ENCODE measurements around the gene GRAMD1A.

GRAMD1A gene

DNA sequence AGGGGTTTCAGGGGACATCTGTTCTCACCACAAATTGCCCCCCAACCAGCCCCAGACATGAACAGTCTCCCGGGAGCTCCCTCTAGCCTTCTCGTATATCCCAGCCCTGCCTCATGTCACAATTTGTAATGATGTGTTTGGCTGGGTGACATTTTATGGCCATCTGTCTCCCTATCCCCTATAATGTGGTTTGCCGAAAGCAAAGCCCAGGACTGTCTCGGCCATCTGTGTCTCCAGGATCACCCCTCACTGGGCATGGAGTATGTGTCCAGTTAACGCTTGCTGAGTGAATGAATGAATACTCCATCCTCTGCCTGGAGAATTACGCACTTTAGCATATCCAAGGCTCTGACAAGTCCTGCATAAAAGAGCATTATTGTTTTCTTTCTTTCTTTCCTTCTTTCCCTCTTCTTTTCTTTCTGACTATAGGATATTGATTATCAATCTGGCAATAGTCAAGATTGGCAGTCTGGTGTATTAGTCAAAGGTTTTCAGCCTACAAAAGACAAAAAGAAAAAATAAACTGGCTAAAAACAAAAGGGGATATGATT lies 56.5 kb downstream of the GRAMD1A start:
- no peak for DNase-seq

DNA sequence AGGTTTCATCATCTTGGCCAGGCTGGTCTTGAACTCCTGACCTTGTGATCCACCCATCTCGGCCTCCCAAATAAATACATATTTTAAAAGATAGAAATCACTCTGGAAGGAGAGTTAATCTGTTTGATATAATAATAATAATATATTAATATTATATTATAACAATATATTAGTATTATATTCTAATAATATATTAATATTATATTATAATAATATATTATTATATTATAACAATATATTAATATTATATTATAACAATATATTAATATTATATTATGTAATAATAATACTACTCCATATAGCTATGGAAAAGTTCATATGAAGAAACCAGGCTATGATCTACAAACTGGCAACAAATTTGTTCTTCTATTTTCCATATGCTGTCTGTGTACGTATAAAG lies 58.2 kb downstream of the GRAMD1A start:
- no peak for DNase-seq

DNA sequence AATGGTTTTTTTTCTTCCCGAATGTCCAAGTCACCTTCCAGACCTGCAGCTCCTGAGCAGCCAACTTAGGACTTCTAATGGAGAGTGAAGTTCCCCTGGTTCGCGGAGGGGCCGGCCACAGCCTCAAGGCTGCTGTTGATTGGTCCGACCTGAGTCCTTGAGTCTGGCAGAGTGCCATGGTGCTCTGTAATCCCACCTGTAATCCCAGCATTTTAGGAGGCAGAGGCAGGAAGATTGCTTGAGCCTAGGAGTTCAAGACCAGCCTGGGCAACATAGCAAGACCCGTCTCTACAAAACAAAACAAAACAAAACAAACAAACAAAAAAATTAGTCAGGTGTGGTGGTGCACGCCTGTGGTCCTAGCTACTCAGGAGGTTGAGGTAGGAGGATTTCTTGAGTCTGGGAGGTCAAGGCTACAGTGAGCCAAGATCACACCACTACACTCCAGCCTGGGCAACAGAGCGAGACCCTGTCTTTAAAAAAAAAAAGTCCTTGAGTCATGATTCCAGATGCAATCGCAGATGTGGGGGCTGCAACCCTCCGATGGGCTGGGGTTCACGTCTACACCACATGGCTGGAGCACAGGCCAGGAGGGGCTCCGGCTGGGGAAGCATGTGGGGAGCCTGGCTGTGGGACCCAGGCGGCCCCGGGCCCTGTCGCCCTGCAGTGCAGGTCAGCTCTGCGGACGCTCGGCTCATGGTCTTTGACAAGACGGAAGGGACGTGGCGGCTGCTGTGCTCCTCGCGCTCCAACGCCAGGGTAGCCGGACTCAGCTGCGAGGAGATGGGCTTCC lies 59.1 kb downstream of the GRAMD1A start:
- no peak for DNase-seq

DNA sequence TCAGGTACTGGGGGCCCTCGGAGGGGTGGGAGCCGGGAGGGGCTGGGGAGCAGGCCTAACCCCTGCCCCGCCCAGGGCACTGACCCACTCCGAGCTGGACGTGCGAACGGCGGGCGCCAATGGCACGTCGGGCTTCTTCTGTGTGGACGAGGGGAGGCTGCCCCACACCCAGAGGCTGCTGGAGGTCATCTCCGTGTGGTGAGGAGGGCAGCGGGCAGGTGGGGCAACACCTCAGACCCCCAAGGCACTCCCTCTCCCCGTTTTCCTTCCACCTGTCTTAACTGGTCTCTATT lies 59.6 kb downstream of the GRAMD1A start:
- DNase-seq = no peak

DNA sequence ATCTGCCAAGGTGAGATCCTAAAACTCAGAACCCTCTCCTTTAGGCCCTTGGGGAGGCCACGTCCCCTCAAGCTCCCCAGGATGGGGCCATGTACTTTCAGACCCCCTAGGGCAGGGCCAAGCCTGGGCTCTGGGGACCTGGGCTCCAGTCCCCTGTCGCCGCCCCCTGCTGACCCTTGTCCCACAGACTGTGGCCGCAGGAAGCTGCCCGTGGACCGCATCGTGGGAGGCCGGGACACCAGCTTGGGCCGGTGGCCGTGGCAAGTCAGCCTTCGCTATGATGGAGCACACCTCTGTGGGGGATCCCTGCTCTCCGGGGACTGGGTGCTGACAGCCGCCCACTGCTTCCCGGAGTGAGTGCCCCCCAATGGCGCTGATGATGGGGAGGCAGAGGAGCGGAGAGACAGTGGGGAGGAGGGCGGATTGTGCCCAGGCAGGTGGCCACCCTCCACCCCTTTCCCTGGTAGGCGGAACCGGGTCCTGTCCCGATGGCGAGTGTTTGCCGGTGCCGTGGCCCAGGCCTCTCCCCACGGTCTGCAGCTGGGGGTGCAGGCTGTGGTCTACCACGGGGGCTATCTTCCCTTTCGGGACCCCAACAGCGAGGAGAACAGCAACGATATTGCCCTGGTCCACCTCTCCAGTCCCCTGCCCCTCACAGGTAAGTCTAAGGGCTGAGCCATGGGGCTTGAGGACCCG lies 60.2 kb downstream of the GRAMD1A start:
- no peak for DNase-seq

DNA sequence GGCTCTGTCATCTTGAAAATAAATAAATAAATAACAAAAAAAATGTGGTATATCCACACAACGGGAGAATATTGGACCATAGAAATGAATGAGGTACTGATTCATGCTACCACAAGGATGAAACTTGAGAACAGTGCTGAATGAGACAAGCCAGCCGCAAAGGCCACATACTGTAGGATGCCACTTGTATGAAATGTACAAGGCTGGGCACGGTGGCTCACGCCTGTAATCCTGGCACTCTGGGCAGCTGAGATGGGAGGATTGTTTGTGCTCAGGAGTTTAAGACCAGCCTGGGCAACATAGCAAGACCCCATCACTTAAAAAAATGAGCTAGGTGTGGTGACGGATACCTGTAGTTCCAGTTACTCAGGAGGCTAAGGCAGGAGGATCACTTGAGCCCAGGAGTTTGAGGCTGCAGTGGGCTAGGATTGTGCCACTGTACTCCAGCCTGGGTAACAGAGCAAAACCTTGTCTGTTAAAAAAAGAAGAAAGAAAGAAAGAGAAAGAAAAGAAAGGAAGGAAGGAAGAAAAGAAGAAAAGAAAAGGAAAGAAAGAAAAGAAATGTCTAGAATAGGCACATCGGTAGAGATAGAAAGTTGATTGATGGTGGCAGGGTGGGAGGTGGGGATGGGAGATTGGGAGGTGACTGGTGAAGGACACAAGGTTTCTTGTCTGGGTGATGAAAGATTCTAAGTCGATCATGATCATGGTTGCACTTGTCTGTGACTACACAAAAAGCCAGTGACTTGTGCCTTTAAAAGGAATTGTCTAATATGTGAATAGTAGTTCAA lies 61.7 kb downstream of the GRAMD1A start:
- no peak for DNase-seq

DNA sequence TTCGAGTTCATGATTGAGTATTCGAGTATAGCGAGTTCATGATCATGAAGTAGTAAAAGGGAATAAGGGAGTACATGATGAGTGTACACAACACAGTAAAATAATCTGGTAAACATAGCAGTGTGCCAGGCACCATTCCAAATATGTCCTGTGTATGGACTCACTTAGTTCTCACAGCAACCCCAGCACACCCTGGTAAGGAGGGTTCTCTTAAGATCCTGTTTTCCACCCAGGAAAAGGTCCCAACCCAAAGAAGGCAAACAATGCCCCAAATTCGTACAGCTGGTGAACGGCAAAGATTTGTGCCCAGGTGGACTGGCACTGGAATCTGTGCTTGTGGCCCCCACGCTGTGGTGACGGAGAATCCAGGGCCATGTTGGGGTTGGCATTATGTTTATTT lies 62.8 kb downstream of the GRAMD1A start:
- DNase-seq = no peak

DNA sequence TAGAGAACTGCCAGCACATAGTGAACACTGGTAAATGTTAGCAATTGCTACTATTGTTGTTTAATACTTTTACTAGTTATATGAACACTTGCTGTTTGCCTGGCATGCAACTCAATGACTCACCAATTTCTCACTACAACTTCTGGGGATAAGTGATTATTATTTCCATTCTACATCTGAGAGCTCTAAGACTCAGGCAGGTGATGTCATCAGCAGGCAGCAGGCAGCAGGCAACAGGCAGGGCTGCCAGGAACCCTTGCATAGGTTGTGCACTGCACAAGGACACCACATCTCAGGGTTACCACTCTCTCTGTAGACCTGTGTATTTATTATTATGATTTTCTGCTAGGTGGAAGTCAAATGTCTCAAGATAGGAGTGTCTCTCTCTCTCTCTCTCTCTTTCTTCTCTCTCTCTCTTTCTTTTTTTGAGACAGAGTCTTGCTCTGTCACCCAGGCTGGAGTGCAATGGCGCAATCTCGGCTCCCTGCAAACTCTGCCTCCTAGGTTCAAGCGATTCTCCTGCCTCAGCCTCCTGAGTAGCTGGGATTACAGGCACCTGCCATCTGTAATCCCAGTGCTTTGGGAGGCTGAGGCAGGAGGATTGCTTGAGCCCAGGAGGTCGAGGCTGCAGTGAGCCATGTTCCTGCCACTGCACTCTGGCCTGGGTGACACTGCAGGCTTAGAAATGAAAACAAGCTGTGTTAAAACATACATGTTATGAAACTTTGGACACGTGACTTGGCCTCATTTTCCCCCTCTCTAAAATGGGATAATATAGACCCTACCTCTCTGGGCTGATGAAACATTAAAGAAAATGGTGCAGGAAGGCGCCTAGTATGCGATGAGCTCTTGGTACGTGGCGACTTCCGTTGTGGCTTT lies 64.1 kb downstream of the GRAMD1A start:
- no peak for DNase-seq

DNA sequence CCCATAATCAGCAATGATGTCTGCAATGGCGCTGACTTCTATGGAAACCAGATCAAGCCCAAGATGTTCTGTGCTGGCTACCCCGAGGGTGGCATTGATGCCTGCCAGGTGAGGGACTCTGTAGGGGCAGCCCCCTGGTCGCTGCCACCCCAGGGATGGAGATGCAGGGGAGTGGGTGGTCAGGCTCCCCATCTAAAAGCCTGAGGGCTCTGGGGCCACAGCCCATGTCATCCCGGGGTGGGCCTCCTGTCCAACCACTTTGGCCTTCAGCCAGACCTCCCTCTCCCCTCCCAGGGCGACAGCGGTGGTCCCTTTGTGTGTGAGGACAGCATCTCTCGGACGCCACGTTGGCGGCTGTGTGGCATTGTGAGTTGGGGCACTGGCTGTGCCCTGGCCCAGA lies 65.5 kb downstream of the GRAMD1A start:
- no peak for DNase-seq

DNA sequence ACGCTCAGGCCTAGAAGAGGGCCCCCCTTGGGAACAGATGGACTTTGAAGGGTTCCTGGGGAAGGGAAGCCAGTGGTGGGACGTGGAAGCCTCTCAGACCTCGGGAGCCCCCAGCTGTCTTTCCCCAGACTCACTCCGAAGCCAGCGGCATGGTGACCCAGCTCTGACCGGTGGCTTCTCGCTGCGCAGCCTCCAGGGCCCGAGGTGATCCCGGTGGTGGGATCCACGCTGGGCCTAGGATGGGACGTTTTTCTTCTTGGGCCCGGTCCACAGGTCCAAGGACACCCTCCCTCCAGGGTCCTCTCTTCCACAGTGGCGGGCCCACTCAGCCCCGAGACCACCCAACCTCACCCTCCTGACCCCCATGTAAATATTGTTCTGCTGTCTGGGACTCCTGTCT lies 66.0 kb downstream of the GRAMD1A start:
- no peak for DNase-seq

DNA sequence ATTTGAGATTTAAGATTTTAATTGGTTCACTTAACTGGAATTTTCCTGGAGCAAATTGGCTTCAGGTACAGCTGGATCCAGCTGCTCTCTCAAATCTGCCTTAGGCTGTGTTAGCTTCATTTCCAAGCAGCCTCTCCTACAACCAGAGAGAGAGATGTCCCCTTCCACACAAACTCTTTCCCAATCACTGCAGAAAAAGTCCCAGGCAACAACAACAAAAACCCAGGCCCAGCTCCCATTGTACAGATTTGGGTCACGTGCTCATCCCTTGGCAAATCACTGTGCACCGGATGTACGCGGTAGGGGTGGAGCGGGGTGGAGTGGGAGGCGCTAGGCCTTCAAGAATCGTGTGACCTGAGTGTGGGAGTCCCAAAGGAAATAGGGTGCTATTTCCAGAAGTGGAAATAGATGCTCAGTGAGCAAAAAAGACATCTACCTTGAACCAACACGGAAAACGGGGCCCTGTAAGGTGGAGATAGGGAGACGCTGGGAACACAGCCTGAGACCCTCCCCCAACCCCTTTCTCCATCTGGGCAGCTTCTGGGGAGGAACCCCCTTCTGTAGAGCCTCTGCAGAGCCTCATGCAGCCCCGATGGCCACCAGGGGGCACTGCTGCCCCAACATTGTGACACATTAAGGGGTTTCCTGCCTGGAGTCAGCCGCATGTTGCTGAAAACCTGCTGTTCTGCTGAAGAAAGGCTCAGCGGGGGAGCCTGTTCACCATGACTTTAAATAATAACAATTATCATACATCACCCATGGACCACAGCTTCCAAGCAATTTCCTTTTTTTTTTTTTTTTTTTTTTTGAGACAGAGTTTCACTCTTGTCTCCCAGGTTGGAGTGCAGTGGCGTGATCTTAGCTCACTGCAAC lies 66.8 kb downstream of the GRAMD1A start:
- DNase-seq = peak; percentile 81

DNA sequence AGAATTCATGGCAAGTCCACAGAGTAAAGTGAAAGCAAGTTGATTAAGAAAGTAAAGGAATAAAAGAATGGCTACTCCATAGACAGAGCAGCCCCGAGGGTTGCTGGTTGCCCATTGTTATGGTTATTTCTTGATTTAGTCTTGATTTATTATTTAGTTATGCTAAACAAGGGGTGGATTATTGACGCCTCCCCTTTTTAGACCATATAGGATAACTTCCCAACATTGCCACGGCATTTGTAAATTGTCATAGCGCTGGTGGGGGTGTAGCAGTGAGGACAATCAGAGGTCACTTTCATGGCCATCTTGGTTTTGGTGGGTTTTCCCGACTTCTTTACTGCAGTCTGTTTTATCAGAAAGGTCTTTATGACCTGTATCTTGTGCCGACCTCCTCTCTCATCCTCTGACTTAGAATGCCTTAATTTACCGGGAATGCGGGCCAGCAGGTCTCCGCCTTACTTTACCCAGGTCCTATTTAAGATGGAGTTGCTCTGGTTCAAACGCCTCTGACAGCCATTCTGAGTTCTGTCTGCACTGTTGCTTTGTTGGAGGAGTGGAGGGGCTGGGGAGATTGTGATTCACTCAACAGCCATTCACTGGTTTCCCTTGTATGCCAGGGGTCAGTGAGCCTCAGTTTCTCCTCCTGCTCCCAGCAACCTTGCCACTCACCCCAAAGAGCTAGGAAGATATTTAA lies 69.0 kb downstream of the GRAMD1A start:
- no peak for DNase-seq

DNA sequence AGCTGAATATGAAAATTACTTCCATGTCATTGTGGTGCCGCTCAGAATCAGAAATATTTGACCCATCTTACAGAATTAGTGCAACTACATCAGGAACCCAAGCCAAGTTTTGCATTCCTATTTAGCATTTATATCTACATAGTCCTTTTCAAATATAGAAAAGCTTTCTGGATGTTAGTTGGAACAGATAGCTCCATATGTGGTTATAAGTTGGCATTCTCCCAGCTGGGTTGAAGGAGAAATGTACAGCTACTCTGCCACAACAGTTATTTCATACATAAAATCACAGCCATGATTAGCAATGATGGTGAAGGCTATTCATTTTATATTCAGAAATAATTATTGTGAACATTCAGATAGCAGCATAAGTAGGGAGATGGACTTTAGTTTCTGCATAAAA lies 69.6 kb downstream of the GRAMD1A start:
- DNase-seq = no peak

DNA sequence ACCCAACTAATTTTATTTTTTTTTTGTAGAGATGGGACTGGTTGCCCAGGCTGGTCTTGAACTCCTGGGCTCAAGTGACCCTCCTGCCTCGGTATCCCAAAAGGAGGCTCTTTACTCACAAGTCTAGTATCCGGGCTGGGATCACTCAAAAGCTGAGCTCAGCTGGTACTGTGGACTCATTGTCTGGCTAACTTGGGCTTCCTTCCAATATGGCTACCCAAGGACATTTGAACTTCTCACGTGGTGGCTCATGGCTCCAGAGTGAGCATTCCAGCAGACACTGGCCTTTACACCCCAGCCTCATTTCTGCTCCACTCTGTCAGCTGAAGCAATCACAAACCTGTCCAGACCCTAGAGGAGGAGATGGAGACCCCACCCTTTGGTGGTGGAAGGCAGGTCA lies 70.3 kb downstream of the GRAMD1A start:
- no peak for DNase-seq

DNA sequence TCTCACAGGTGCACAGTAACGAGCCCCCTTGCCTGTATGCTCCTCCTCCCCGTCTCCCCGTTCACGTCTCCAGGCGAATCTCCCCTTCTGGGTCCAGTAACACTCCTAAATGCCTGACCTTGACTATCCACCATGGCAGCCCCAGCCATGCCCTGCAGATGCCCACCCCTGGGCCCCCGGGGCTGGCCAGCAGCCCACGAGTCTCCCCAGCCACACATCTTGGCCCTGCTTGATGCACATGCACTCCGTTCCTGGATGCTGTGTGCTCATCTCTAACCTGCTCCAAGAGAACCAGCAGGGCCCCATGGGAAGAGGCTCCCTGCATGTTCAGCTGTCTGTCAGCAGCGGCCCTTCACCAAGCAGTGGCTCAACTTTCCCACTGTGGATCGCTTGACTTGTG lies 73.4 kb downstream of the GRAMD1A start:
- DNase-seq = no peak

DNA sequence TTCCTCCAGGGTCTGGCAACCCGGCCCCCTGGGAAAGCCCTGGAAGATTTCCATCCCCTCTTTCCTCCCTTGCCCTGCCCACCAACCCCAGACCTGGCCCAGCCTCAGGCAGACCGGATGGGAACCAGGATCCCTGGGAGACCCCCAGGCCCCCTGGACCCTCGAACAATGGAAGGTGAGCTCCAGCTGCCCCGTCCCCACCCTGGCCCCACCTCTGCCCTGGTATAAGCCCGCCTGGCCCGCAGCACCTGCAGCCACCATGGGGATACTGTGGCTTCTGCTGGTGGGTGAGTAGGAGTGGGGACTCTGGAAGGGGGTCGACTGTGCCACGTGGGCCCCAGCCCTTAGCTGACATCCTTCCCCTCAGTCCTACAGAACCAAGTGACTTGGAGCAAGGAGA lies 73.8 kb downstream of the GRAMD1A start:
- DNase-seq = no peak

DNA sequence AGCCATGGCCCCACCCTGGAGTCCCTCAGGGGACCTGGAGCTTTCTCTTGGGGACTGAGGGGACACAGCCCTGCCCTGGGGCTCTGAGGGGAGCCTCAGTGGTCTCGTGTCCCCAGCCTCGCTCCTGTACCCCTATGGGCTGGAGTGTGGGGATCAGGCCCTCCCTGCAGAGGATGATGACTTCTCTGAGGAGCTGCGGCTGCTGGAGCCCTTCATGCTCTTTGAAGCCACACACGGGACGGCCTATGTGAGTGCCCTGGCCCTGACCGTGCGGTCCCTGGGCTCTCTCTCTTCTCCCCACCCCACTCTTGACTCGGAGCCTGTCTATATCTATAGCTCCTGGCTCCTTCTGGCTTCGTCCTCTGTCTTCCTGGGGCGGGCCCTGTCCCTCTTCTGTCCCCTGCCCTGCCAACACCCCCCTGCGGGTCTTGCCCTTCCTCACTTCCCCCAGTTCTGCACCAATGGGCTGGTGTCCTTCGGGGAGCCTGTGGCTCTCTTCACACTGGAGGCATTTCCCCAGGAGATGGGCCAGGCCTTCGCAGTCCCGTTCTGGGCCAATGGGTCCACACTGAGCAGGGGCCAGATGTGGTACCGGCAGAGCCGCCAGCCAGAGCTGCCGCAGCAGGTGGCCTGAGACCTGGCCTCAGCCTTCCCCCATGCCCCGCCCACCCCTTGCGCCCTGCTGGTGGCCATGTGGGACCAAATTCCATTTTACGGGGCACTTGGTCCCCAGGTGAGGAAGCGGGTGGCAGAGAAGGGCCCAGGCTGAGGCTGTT lies 74.5 kb downstream of the GRAMD1A start:
- no peak for DNase-seq

DNA sequence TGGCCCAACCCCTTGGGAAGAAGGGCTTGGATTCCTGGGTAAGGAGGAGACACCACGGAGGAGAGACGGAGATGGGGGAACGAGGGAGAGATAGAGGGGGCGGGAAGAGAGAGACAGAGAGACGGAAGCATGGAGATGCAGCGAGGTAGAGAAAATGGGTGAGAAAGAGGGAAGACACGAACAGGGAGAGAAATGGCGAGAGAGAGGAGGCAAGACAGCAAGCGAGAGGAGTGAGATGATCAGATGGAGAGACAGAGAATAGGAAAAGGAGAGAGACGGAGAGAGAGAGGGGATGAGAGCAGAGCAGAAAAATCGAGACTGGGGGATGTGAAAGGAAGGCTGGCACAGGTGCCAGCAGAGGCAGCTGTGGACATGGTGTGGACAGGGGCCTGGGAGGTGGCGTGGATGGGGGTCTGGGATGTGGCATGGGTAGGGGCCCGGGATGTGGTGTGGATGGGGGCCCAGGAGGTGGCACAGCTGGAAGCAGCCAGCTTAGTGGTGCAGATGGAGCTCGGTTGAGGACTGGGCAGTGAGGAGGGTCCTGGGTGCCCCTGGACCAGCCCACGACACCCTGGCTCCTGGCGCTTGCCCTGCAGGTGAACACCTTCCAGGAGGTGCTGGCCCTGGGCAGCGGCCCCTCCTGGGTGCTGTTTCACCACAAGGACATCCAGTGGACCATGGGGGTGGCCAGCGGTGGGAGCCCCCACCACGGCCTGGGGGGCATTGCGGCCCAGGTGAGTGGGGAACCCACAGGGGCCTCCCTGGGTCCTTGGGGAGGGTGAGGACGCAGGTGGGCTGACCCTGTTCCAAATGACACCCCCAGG lies 75.3 kb downstream of the GRAMD1A start:
- DNase-seq = no peak

DNA sequence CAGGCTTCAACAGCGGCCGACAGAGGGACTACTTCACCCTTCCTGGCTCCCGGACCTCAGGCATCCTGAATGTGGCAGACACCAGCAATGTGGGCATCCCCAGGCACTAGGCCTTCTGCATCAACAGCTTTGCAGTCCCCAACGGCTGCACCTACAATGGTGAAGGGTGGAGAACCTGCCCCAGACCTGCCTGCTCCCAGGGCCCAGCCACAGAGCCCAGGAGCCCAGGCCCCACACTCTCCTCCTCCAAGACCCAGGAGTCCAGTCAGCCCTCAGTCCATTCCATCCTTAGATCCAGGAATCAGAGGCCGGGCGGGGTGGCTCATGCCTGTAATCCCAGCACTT lies 75.9 kb downstream of the GRAMD1A start:
- no peak for DNase-seq
